HG02970 (cell line): Measurements from ENCODE around the gene TRIM36.

Experiments
- ATAC-seq: cut with Tn5 transposase; IDR thresholded peaks from one replicate; pipeline ENCODE4 v1.9.1; 2021; ENCODE audit warnings: mild to moderate bottlenecking, moderate library complexity, moderate number of reproducible peaks; ENCODE audit not compliant: unreplicated experiment, low FRiP score

Gene TRIM36

DNA sequence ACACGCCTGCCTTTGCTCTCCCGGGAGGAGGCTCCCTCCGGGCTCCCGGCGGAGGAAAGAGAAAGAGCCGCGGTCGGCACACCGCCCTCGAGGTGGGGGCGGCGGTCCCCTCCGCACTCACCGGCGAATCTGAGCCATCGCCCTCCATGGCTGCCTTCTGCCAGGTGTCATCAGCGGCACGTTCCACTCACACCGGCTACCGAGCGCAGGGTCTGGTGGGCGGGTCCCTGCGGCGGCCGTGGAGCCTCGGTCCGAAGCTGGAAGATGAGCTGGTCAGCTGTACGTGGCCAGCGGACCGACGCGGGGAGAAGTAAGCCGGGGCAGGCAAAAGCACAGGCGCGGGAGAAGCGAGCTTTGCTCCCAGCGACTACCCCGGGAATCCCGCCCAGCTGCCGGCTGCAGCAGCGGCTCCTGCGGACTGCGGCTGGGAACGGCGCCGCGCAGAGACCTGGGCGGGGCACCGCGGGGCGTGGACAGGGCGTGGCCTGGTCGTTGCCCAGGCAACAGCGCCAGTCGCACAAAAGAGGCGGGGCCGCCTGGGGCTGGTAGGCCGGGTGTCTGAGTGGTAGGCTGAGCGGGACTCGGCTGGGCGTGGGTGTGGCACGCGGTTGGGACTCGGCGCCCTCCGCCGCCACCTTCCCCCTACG, at the start of gene TRIM36:
TSS of gene TRIM36 (minus strand) at position 422 of the 647 bp plus-strand sequence. CDS start at position 148, 274 bp downstream.
- peak; percentile 99 for ATAC-seq

DNA sequence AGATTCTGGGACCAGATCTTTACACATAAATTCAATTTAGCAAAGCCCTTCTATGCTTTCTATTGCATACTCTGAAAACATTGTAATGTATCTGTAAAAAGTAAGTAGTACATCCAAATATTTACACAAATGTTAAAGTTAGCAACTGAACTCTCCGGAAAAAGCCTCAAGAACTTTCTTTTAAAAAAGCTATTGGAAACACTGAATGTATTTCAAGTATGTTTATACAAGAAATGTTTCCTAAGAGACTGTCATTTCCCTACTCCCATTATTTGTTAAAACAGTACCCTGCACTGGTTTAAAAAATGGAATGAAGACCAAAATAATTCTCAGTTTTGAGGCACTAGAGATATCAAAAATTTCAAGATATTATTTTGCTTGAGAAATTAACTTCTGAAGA, 44.8 kb upstream of the TRIM36 start:
- no peak for ATAC-seq

- peak; percentile 100 for ATAC-seq
Measured at GRCh38 chr5:115209279-115209678, 39.6 kb upstream of the TRIM36 start.

- no peak for ATAC-seq
Measured at GRCh38 chr5:115202952-115203351, 33.2 kb upstream of the TRIM36 start.

- no peak for ATAC-seq
Measured at GRCh38 chr5:115196161-115196560, 26.5 kb upstream of the TRIM36 start.

GRCh38 chr5:115194676-115195075, 25.0 kb upstream of the TRIM36 start:
- no peak for ATAC-seq

DNA sequence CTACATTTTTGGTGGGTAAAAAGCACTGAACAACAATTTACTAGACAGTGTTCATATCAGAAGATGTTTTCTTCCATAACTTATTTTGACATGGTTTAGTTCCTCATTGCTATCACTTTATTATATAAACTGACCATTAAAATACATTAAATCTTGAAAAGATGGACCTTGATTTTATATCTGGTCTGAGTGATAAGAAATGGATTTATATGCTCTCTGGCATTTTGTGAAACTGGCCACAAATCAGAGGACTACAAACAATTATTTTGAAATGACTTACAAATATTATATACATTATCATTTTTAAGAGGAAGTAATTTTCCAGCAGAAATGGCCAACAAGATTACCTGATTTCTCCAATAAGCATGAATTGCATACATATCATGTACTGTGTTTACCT, 23.6 kb upstream of the TRIM36 start:
- no peak for ATAC-seq

GRCh38 chr5:115192098-115192497, 22.4 kb upstream of the TRIM36 start:
- ATAC-seq, result no peak

GRCh38 chr5:115191474-115192031, 21.8 kb upstream of the TRIM36 start:
- ATAC-seq, result no peak

DNA sequence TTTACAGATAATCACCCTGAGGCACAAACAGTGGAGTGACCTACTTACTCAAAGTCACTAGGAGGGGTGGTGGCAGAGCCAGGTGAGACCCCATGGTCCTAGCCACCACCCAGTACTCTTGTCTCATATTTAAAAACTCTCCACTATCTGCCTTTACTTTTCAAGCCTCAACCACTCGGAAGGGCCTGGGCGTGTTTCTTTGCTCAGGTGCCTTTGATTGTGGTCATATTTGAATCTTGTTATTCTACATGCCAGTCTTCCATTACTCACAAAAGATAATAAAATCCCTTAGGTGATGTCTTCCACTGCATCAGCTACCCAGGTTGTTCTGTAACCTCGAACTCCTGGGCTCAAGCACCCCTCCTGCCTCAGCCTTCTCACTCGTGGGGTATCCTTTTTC, 20.7 kb upstream of the TRIM36 start:
- no peak for ATAC-seq

DNA sequence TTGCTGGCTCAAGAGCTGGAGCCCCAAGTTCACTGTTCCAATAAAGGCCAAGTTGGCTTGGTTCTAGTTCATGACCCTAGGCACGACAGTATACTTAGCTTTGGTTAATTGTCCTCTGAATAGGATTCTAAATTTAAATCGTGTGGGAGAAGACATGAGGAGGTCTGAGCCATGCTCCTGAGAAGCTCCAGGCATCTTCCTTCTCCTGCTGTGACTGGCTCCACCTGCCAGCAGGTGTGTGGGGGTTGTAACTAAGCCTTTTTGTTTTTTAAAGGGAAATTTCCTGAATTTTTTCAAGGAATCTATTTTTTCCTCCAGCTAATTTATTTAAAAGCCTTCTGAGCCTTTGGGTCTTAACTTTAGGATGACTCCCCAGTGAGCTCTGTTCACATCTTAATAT, 20.2 kb upstream of the TRIM36 start:
- no peak for ATAC-seq

GRCh38 chr5:115186794-115187193, 17.1 kb upstream of the TRIM36 start:
- ATAC-seq, result no peak

GRCh38 chr5:115184770-115185169, 15.1 kb upstream of the TRIM36 start:
- no peak for ATAC-seq

DNA sequence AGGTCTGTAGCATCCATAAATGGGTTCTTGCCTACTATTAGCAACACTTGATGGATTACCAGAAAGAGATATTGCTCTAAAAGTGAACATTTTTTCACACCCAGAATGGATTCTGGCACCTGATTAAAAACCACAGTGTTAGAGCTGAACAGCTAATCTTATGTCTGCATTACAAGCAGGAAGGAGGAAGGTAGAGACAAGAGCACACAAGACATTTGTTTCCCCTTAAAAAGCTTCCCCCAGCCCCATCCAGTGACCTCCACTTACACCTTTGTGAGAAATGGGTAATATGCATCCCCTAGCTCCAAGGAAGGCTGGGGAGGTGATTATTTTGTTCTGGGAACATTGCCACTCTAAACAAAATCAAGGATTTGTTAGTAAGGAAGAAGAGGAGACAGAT, 12.0 kb upstream of the TRIM36 start:
- no peak for ATAC-seq

DNA sequence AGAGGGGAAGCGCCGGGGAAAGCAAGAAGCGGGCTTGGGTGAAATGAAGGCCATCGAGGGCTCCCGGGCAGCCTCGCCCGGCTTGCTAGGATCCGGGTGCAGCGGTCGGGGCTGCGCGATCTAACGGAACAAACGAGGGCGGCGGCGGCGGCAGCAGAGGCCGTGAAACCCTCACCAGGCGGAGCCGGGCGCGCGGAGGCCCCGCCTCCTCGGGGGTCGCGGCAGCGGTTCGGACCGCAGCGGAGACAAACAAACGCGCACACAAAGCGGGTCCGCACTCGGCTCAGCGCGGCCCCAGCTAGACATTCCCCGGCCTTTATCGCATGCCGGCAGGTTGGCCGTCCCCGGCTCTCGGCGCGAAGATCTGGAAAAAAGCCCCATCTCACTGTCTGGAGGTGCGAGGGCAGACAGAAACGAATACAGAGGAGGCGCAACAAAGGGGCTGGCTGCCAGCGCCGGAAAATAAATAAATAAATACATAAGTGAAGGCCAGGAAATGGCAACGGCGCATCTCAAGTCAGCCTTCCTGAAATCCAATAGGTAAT, 10.5 kb upstream of the TRIM36 start:
- ATAC-seq, result no peak

DNA sequence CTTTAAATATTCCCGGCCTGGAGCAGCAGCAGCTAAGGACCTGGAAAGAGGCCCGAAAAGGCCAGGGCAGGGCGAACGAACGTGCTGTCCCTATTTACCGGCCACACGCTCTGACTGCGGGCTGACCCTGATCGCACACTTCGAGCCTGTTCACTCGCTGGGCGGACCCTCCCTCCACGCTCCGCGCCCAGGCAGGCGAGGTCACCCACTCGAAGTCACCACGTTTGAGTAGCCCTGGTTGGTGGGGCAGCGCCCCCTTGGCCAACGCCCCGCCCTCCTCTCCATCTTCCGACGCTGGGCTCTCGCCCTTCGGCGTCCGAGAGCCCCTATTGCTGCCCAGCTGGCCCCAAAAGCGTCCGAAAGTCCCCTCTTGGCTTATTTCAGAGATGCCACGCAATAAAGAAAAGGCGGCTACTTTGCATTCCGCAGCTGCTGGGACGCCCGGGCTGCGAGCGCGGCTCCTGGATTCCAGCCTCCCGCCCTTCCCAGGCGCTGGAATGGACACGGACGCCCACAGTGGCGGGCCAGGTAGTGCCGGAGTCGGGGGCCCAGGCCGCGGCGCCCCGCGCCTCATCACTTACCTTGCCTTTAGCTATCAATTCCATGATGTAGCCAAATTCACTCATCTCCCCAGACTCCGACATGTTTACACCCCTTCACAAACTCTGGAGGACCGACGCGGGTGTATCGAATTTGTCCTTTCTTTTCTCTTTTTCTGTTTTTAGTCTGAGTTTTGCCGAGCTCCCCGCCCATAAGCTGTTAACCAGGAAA, 9.9 kb upstream of the TRIM36 start:
- ATAC-seq, result no peak

DNA sequence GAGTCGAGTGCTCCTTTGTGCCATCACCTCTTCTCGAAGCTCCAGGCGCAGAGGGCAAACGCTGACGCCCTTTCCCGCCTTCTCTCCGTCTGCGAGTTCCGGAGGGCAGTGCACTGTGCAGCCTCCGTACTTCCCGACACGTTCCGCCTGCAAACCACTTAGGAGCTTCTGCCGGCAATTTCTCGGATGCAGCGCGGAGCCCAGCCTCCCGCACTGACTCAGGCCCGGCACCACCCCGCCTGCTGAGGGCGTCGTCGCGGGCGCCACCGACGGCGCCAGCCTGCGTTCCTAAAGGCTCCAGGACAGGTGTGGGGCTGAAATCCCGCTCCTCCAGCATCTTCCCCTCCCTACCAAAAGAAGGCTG, 9.3 kb upstream of the TRIM36 start:
- ATAC-seq, result no peak

DNA sequence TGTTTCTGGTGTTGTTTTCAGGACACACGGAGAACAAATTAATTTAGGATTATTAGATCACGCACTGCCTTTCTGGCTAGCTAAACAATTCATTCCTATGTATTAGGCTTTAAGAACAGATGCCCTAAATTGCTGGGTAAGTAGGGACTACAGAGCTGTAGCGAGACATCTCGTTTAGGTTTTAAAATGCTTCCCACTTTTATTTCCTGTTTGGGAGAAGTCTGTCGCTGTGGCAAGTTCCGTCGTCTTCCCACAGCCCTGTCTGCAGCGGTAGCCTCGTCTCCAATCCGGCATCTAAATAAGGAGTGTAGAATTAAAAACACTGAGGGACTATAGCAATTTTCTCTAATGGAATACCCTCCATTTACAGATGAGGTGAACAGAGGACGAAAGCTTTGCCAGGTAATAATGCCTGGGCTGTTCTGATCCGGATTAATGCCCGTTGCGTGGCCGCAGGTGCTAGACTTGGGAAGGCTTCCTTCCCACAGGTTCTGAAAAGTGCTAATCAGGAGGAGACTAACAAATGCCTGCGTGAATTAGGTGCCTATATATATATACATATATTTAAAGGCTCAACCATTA, 1.3 kb upstream of the TRIM36 start:
- ATAC-seq, result no peak

GRCh38 chr5:115170134-115170928, 623 bp upstream of the TRIM36 start:
- ATAC-seq, result peak; percentile 43

GRCh38 chr5:115168829-115169486, 750 bp downstream of the TRIM36 start:
- ATAC-seq, result peak; percentile 1
